Muscle of arm (tissue), 12 donors: ENCODE data around the gene CSF1. TPM values are rescaled to one million over a fixed set of nuclear protein-coding genes. Genes with fewer than 3 reads are reported as not detected.
"Not testable (repeated sequence)": the region's sequence is repeated elsewhere in the genome, so short reads cannot be mapped to it uniquely, and the experiment has no call there.

Experiments used
- DNase-seq: peaks from one replicate; pipeline ENCODE4 v3.0.0-alpha.2; 2013
- polyA plus RNA-seq, 12 donors: library from polyadenylated mRNA; unstranded; fragments of 120-200 nt; gene quantifications; one replicate each; pipeline ENCODE4 v1.2.1, GENCODE V29; 2013; ENCODE audit not compliant: insufficient read length in 12 of 12

CSF1 gene
- polyA plus RNA-seq, 12 donors: 6.0 to 17.8 (median 8.8) TPM; not detected in 1

DNA sequence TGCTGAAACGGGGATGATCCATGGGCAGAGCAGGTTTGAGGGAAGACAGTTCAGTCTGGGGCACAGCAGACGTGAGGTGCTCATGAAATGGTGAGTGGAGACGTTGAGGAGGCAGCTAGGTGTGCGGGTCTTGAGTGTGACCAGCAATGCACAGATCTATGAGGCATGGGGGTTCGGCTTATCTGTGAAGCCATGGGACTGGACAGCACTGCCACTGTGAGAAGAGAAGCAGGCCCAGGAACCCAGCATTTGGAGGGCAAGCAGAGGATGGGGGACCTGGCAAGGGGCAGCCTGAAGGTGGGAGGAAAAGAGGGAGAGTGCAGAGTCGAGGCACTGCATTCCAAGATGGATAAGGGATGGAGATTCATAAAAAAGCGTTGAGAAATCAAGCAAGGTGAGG, 8.0 kb downstream of the CSF1 start:
- no peak for DNase-seq

- DNase-seq: no peak
Observed at GRCh38 chr1:109919303-109919702, 8.7 kb downstream of the CSF1 start.

DNA sequence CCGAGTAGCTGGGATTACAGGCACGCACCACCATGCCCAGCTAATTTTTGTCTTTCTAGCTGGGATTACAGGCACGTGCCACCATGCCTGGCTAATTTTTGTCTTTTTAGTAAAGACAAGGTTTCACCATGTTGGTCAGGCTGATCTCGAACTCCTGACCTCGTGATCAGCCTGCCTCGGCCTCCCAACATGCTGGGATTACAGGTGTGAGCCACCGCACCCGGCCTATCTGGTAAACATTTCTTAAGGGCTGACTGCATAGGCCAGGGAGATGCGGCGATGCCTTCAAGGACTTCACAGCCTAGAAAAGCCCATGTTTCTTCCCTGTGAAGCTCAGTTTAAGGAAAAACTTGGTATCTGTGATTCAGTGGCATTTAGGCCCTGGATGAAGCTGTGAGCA, 9.7 kb downstream of the CSF1 start:
- not testable (repeated sequence) for DNase-seq

DNA sequence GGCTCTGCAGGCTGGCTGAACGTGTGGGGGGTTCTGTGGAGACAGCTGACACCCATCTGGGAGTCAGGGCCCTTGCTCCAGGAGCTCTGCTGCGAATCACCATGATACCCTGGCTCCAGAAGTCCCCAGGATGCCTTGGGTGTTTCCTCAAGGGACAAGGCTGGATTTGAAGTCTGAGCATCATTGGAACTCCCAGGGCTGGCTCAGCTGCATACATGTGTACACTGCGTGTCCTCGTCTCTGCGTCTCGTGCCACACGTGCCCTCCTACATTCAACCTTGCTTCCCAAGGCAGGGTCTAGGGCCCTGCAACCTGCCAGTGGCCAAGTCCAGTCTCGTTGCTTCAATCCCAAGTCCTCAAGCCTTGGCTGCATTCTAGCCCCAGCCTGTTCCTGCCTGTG, 11.7 kb downstream of the CSF1 start:
- DNase-seq: no peak

DNA sequence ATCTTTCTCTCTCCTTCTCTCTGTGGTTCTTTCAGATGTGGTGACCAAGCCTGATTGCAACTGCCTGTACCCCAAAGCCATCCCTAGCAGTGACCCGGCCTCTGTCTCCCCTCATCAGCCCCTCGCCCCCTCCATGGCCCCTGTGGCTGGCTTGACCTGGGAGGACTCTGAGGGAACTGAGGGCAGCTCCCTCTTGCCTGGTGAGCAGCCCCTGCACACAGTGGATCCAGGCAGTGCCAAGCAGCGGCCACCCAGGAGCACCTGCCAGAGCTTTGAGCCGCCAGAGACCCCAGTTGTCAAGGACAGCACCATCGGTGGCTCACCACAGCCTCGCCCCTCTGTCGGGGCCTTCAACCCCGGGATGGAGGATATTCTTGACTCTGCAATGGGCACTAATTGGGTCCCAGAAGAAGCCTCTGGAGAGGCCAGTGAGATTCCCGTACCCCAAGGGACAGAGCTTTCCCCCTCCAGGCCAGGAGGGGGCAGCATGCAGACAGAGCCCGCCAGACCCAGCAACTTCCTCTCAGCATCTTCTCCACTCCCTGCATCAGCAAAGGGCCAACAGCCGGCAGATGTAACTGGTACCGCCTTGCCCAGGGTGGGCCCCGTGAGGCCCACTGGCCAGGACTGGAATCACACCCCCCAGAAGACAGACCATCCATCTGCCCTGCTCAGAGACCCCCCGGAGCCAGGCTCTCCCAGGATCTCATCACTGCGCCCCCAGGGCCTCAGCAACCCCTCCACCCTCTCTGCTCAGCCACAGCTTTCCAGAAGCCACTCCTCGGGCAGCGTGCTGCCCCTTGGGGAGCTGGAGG, 12.7 kb downstream of the CSF1 start:
- DNase-seq: no peak

DNA sequence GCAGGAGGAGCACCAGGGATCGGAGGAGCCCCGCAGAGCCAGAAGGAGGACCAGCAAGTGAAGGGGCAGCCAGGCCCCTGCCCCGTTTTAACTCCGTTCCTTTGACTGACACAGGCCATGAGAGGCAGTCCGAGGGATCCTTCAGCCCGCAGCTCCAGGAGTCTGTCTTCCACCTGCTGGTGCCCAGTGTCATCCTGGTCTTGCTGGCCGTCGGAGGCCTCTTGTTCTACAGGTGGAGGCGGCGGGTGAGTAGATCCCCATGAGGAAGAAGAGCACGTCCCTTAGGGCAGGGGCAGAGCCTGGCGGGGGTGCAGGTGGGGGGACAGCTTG, 13.3 kb downstream of the CSF1 start:
- DNase-seq: no peak

DNA sequence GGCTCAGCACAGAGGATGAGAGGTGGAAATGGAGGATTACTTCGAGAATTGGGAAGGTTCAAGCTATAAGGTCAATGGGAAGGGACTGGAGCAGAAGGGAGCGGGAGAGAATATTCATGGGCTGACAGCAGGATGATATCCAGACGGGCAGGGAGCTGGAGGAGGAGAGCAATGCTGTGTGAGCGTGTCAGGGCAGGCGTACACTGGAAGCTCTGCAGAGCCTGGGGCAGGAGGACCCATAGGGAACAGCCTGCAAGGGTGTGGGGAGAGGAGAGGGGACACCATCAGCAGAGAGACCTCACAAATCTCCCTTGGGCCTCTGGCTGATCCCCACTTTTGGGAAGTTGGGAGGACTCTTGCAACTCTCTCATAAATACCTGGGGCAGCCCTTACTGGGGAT, 13.7 kb downstream of the CSF1 start:
- no peak for DNase-seq

GRCh38 chr1:109925159-109925990, 14.7 kb downstream of the CSF1 start:
- DNase-seq: no peak

DNA sequence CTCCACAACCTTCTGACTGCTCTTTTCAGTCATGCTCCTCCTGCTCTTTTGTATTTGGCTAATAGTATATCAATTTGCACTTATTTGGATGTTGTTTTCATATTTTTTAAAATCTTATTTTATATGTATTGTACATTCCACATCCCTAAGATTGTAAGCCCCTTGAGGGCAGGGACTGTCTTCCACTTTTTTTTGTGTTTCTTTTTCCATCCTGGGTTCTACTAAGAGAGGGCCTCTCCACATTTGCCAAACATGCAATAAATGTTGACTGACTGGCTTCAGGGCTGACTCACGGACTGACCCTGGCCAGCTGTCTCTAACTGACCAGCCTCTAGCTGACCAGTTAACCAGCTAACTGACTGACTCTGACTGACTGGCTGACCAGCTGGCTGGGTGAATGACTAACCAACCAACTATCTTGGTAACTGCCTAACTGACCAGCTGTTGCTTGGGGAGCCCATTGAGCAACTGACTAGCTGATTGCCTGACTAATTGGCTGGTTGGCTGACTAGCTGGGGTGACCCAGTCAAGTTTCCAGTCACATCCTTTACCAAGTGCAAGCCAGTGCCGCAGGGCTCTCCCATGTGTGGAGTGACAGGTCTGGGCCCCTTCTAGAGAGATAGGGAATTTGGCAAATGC, 16.1 kb downstream of the CSF1 start:
- no peak for DNase-seq

DNA sequence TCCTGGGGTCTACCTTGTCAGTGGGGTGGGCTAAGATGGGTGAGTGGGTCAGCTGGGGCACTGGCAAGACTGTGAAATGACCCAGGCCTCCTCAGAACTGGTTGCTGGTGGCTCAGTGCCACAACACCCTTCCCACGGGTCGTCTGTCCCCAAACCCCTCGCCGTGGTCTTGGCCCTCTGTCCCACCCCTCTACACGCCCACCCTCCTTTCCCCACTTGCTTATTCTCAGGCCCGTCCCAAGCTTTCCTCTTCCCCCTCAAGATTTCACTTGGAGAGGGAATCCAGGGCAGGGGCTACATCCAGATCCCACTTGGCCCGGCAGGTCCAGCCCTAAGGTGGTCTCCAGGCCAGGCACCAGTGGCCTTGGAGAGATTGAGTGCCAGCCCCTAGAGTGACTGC, 16.7 kb downstream of the CSF1 start:
- no peak for DNase-seq

GRCh38 chr1:109927911-109928321, 17.3 kb downstream of the CSF1 start:
- DNase-seq: peak; percentile 43

- DNase-seq: no peak
Observed at GRCh38 chr1:109928591-109929111, 18.0 kb downstream of the CSF1 start.

DNA sequence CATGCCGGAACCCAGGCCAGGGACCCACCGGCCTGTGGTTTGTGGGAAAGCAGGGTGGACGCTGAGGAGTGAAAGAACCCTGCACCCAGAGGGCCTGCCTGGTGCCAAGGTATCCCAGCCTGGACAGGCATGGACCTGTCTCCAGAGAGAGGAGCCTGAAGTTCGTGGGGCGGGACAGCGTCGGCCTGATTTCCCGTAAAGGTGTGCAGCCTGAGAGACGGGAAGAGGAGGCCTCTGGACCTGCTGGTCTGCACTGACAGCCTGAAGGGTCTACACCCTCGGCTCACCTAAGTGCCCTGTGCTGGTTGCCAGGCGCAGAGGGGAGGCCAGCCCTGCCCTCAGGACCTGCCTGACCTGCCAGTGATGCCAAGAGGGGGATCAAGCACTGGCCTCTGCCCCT, 18.5 kb downstream of the CSF1 start:
- no peak for DNase-seq

GRCh38 chr1:109929588-109930251, 19.1 kb downstream of the CSF1 start:
- DNase-seq: no peak

GRCh38 chr1:109930252-109930993, 19.8 kb downstream of the CSF1 start:
- no peak for DNase-seq

- DNase-seq: peak; percentile 73
Observed at GRCh38 chr1:109931189-109931731, 20.6 kb downstream of the CSF1 start.

GRCh38 chr1:109931911-109932636, 21.4 kb downstream of the CSF1 start:
- DNase-seq: no peak

GRCh38 chr1:109932679-109933078, 22.0 kb downstream of the CSF1 start:
- DNase-seq: no peak

GRCh38 chr1:109933856-109934711, 23.4 kb downstream of the CSF1 start:
- no peak for DNase-seq
